ENCODE data around the gene NUDT14. TPM values are rescaled to one million over a fixed set of nuclear protein-coding genes. Genes with fewer than 3 reads are reported as not detected.

NUDT14 gene
- total RNA-seq, 1 donor from 2014 or later, result 44.8 TPM

GRCh38 chr14:105212541-105213300 is 31.6 kb upstream of the NUDT14 start:
- DNase-seq (ENCODE audit: low read depth, low spot score), result no peak

GRCh38 chr14:105211758-105212089 is 30.6 kb upstream of the NUDT14 start:
- DNase-seq (ENCODE audit: low read depth, low spot score), result no peak

- DNase-seq (ENCODE audit: low read depth, low spot score), result no peak
Observed at GRCh38 chr14:105211086-105211757, 30.1 kb upstream of the NUDT14 start.

GRCh38 chr14:105210266-105211025 is 29.3 kb upstream of the NUDT14 start:
- no peak for DNase-seq (ENCODE audit: low read depth, low spot score)

GRCh38 chr14:105209646-105210045 is 28.5 kb upstream of the NUDT14 start:
- DNase-seq (ENCODE audit: low read depth, low spot score), result no peak

GRCh38 chr14:105209091-105209490 is 28.0 kb upstream of the NUDT14 start:
- no peak for DNase-seq (ENCODE audit: low read depth, low spot score)

- no peak for DNase-seq (ENCODE audit: low read depth, low spot score)
Observed at GRCh38 chr14:105208738-105209075, 27.6 kb upstream of the NUDT14 start.

GRCh38 chr14:105207996-105208737 is 27.1 kb upstream of the NUDT14 start:
- DNase-seq (ENCODE audit: low read depth, low spot score), result no peak

GRCh38 chr14:105207460-105207901 is 26.4 kb upstream of the NUDT14 start:
- no peak for DNase-seq (ENCODE audit: low read depth, low spot score)

- no peak for DNase-seq (ENCODE audit: low read depth, low spot score)
Observed at GRCh38 chr14:105206873-105207272, 25.8 kb upstream of the NUDT14 start.

- no peak for DNase-seq (ENCODE audit: low read depth, low spot score)
Observed at GRCh38 chr14:105205673-105206208, 24.6 kb upstream of the NUDT14 start.

- no peak for DNase-seq (ENCODE audit: low read depth, low spot score)
Observed at GRCh38 chr14:105204931-105205672, 24.0 kb upstream of the NUDT14 start.

GRCh38 chr14:105204206-105204930 is 23.3 kb upstream of the NUDT14 start:
- DNase-seq (ENCODE audit: low read depth, low spot score), result no peak

GRCh38 chr14:105203701-105204100 is 22.6 kb upstream of the NUDT14 start:
- no peak for DNase-seq (ENCODE audit: low read depth, low spot score)

- DNase-seq (ENCODE audit: low read depth, low spot score), result no peak
Observed at GRCh38 chr14:105203057-105203531, 22.0 kb upstream of the NUDT14 start.

- DNase-seq (ENCODE audit: low read depth, low spot score), result no peak
Observed at GRCh38 chr14:105201925-105202513, 20.9 kb upstream of the NUDT14 start.

- no peak for DNase-seq (ENCODE audit: low read depth, low spot score)
Observed at GRCh38 chr14:105201156-105201924, 20.2 kb upstream of the NUDT14 start.

GRCh38 chr14:105200641-105201040 is 19.5 kb upstream of the NUDT14 start:
- DNase-seq (ENCODE audit: low read depth, low spot score), result no peak

GRCh38 chr14:105200074-105200473 is 19.0 kb upstream of the NUDT14 start:
- no peak for DNase-seq (ENCODE audit: low read depth, low spot score)

Data from pulmonary artery endothelial cell (primary cell).